ENCODE results near the gene SLC25A42. TPM values are rescaled to one million over a fixed set of nuclear protein-coding genes. Genes with fewer than 3 reads are reported as not detected.

Gene SLC25A42
- total RNA-seq, 4 donors from 2014 or later: 2.9 to 25.7 (median 5.9) TPM

GRCh38 chr19:19111136-19111835, 47.5 kb downstream of the SLC25A42 start:
- TF ChIP-seq CTCF (IDR thresholded peaks at IDR 0.05) (no peak), POLR2A (IDR thresholded peaks at IDR 0.05) (no peak)
- DNase-seq: no peak

GRCh38 chr19:19111967-19112580, 48.3 kb downstream of the SLC25A42 start:
- Histone ChIP-seq H3K4me3 (no peak overlapping the region), H3K36me3 (no peaks in the 10 kb centered on the region), H3K4me1 (no peaks in the 10 kb centered on the region), H3K27ac (no peak overlapping the region), H3K9me3 (no peaks in the 10 kb centered on the region), H3K27me3 (no peaks in the 10 kb centered on the region)
- TF ChIP-seq CTCF (IDR thresholded peaks at IDR 0.05) (no peak), POLR2A (IDR thresholded peaks at IDR 0.05) (no peak)
- DNase-seq: no peak
- intact Hi-C loops (cut with DNase I; ENCODE audit: low total_unique reads): no loop called here

More at GRCh38 chr19:19111136-19111835, 47.5 kb downstream of the SLC25A42 start:
- H3K36me3 ChIP-seq: no peaks in the 10 kb centered on the region
- H3K4me3 ChIP-seq: no peak overlapping the region
- no peak overlapping the region for H3K27ac ChIP-seq
- H3K27me3 ChIP-seq: no peaks in the 10 kb centered on the region
- H3K9me3 ChIP-seq: no peaks in the 10 kb centered on the region
- intact Hi-C loops (cut with DNase I; ENCODE audit: low total_unique reads): no loop called here
- no peaks in the 10 kb centered on the region for H3K4me1 ChIP-seq

GRCh38 chr19:19113040-19113626, 49.3 kb downstream of the SLC25A42 start:
- no peaks in the 10 kb centered on the region for H3K36me3 ChIP-seq
- no peak for DNase-seq
- H3K4me3 ChIP-seq: no peak overlapping the region
- H3K27me3 ChIP-seq: no peaks in the 10 kb centered on the region
- intact Hi-C loops (cut with DNase I; ENCODE audit: low total_unique reads): no loop called here
- H3K9me3 ChIP-seq: no peaks in the 10 kb centered on the region
- no peaks in the 10 kb centered on the region for H3K4me1 ChIP-seq
- H3K27ac ChIP-seq: no peak overlapping the region
- TF ChIP-seq POLR2A (IDR thresholded peaks at IDR 0.05) (no peak), CTCF (IDR thresholded peaks at IDR 0.05) (no peak)

GRCh38 chr19:19115954-19116353, 52.2 kb downstream of the SLC25A42 start:
- no peak overlapping the region for H3K4me3 ChIP-seq
- DNase-seq: no peak
- H3K27me3 ChIP-seq: no peaks in the 10 kb centered on the region
- intact Hi-C loops (cut with DNase I; ENCODE audit: low total_unique reads): no loop called here
- H3K36me3 ChIP-seq: no peaks in the 10 kb centered on the region
- H3K4me1 ChIP-seq: no peaks in the 10 kb centered on the region
- TF ChIP-seq CTCF (IDR thresholded peaks at IDR 0.05) (peak in 1 of 4 experiments; percentile 25), POLR2A (IDR thresholded peaks at IDR 0.05) (no peak)
- H3K27ac ChIP-seq: no peak overlapping the region
- no peaks in the 10 kb centered on the region for H3K9me3 ChIP-seq

Data from uterus (tissue), 4 donors.